GM21447 (cell line): ENCODE measurements around the gene AUTS2.

Source experiments
- ATAC-seq: cut with Tn5 transposase; IDR thresholded peaks from one replicate; pipeline ENCODE4 v1.9.1; 2021; ENCODE audit not compliant: unreplicated experiment

Gene AUTS2

DNA sequence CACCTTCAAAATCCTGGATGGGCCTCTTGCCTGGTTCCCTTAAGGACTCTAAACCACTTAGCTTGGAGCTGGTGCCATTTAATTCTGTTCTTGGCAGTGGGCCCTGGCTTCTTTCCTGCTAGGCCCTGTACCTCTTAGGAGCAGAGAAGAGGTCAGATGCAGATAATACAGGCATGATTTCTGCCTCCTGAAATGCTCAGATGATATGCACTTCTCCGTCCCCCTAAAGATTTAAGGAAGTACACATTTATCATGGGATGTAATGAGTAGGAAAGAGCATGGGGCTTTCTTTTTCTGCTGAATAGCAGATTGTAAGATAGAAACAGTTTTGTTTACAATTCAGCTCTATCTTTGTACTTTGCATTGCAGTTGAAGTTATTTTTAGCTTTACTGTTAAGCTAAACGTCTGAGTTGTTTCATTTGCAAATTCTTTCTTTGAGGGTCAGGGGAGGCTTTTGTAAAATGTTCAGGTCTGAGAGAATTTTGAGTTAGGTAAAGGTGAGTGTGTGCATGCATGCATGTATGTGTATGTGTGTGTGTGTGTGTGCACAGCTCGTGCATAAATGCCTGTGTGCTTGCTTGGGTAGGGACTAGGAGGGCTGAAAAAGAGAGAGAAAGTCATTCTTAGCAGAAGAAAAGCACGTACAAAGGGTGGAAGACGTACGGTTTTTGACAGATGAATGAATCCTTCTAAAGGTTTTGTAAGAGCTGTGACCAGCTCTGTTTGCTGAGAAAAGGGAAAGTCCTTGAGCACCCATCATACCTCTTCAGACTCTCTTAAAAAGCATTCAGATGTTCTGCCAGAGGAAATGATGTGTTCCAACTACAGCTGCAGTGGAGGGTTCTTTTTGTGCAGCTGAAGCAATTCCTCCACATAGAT is 364.2 kb downstream of the AUTS2 start:
- no peak for ATAC-seq

DNA sequence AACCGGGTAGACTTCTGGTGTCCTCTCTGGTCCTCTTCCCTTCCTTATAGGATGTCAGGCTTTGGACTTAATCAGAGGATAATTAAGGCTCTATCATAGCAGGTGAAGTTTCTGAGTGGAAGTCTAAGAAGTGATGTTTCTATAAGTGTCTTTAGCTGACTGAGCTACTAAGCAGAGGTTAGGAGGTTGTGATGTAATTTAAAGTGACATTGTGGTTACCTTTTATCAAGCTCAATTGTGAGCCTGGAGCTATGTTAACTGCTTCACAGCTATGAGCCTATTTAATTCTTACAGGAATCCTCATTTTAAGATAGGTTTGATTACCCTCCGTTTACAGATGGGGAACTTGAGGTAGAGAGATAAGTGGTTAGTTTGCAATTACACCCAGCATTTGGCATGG is 365.1 kb downstream of the AUTS2 start:
- ATAC-seq, result no peak

DNA sequence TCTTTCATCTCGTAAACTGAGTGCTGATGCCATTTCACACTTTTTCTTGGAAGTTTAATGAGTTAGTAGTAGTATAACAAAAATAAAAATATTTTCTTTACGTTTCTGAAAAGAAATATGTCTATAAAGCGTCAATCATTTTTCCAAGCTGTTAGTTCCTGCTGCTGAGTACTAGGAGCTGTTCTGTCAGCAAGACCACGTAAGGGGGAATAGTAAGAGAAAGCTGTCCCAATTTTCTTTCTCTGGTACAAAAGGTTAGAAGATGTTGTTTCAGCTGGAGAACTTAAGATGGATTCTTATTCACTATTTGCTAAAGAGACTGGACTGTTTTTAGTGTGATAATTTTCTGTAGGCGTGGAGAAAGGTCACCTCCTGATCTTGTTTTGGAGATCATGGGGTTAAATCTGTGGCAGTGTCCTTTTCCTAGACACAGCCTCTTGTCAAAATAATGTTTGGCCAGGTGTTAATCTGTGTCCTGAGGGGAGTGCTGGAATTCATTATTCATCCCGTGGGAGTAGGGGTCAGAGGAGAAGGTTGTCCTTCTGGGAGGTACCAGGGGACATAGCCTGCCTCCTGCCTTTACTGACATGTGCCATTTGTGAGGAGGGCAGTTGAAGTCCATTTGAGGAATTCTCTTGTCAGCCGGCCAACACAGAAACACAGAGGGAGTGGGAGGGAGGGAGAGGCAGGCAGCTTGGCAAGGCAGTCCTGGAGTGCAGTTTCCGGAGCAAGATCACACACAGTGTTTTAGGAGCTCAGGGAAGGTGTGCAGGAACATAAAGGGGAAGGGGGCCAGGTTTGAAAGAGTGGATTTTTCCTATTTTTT is 368.7 kb downstream of the AUTS2 start:
- no peak for ATAC-seq

DNA sequence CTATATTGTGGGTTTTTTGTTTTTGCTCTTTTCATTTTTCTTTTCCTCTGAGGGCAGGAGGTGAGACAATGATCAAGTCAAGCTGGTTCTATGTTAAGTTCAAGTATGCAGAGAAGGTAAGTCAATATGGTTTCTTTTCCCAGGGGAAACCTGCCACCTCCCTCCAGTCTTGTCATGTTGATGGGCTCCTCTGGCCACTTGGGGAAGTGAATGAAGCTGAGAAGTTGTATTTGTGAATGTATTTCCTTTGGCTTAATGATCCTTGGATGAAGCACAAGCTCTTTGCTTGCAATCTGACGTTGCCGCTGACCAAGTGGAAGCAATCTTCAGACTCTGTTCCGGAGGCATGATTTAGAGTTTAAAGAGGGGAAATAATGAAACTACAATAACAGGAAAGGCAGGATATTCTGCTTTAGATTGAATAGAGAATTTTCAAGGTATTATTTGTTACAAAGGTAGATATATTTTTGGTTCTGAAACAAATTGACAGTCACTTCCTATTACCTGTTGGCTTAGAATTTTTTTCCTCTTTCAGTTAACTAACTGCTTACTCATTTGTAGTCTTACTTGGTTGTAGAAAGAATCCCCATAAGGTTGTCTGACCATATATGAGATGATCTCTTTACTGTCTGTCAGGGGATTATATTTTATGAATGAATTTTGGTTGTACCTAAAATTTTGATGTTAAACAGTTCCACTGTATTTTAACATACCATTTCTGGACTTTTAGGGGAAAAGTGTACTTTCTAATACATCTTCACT is 369.6 kb downstream of the AUTS2 start:
- ATAC-seq, result no peak

DNA sequence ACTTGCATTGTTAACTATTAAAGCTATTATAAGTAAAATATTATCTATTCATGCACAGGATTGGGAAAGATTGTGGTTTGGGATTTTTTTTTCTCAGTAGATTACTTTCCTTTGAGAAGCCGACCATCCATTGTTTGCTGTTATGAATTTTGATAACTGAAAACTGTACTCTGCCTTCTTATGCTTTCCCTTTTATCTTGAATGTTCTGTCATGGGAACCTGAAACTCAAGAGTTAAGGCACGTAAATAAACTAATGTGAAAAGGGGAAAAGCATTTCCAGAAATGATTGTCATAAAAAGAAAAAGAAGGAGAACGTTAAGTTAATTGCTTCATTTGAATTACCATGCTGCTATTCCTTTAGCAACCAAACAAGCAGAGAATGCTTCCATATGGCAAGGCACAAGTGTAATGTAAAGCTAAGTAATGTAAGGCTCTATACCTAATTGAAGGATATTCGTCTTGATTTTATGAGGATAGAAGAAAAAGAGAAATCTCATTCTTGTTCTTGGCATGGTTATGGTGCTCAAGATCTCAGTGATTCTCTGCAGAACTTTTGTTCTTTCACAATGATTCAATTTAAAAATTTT is 370.8 kb downstream of the AUTS2 start:
- ATAC-seq, result no peak

DNA sequence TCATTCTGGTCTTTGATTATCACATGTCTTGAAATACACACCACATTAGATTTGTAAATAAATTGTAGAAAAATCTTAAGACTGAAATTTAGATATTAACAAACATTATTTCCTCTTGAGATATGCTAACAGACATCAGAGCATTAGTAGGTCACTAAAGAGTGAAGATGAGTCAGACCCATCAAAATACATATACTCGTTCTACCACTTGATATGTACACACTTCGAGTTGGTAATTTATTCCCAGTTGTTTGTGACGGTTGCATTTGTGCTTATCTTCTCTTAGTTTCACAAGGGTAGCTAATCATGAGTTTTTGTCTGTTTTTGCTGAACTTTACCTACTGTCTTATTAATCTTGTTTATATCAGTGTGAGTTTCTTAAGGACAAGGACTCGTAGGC is 383.4 kb downstream of the AUTS2 start:
- no peak for ATAC-seq

DNA sequence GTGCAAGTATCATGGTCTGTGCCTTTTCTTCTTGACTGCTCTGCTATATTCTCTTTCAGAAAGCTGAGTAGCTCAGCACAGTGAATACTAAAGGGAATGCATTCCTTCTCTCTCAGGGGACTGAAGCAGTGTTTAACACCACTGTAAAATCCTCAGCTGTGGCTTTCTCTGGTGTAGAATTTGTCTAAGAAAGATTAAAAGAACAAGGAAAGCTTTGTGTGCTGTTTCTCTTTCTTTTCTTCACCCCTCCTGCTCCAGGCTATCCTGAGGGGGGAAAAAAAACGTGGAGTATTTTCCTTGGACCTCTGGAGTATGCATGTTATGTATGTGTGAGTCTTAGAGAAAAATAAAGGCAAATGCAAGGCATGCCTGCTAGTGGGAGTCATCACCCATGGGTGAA is 383.9 kb downstream of the AUTS2 start:
- ATAC-seq, result no peak

DNA sequence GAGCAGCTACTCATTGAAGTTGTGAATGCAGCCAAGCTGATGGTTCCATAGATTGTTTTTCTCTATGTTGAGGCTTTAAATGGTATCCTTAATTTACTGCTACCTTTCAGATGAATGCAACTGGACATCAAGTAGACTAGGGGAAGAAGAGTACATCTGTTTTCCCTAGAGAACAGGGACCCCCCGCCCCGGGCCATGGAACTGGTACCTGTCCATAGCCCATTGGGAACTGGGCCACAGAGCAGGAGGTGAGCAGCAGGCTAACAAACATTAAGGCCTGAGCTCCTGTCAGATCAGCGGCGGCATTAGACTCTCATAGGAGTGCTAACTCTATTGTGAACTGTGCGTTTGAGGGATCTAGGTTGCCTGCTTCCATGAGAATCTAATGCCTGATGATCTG is 391.3 kb downstream of the AUTS2 start:
- no peak for ATAC-seq

DNA sequence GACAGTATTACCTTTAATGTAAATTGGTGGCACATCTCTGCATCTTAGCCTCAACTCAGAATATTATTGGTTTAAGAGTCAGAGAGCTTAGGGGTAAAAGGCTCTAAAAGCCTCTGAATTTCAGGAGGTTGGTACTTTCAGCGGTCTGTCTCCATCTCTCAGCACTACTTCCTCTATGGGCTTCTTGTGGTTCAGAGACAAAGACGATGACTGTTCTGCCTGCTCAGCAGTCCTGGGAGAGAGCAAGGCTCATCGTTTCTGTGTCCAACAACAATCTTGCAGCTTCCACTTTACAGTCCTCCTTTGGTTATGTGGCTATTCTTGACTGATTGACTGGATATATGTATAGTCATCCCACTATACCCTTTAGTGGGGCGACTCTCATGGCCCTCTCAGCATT is 394.7 kb downstream of the AUTS2 start:
- ATAC-seq, result no peak

DNA sequence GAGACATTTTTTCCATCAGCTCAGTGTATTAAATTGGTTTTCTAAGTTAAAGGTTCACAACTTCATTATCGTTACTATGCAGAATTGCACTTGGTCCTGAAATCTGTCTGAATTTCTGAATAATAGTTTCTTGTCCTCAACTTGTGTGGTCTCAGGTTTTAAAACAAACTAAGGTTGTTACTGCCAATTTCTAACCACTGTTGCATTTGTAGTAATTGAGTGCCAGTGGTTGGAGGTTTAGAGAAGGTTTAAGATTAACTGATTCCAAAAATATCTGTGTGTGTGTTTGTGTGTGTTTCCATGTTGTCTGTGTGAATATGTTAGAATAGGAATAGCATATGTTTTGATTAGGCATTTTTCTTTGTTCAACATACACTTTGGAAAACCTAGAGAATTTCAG is 395.9 kb downstream of the AUTS2 start:
- no peak for ATAC-seq

DNA sequence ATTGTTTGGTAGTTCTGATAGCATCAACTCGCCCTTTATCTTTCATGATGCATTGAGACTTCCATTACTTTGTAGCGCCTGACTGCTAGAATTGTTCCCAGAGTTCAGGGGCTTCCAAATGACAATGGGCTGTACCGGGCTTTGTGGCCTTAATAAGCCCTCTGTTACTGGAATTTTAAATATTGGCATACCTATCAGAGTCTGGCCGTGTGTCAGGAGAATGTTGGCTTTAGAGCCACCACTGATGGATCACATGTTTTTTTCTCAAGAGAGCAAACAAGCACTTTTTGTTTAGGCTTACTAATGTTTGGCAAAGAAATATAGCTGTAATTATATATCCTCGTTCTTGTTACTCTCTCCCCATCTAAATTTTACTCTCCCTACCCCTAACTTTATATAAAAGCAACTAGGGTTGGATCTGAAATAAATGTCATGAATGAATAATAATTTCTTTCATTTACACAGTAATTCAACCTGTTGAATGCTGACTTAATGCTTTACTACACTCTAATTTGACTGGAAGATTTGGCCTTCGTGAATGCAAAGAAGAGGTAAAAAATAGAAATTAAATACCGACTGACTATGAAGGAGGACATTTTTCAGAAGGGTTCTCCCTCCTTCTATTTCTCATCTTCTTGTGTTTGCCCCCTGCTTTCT is 396.7 kb downstream of the AUTS2 start:
- ATAC-seq, result no peak

DNA sequence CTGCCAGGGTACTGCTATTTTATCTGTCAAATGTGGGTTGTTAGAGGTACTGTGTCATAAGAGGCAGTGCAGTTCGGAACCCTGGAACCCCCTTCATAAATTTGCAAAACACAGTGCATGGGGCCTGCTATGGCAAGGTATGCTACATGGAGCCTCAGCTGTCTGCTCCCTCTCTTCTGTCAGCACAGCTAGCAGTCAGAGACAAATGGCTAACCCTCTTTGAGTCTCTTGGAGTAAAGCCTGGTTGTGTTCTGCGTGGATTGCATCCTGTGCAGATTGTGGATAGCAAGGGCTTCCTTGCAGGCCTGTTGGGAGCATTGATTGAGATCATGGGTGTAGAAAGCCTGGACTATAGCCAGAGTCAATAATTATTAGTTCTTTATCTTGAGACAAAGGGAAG is 397.8 kb downstream of the AUTS2 start:
- ATAC-seq, result no peak

DNA sequence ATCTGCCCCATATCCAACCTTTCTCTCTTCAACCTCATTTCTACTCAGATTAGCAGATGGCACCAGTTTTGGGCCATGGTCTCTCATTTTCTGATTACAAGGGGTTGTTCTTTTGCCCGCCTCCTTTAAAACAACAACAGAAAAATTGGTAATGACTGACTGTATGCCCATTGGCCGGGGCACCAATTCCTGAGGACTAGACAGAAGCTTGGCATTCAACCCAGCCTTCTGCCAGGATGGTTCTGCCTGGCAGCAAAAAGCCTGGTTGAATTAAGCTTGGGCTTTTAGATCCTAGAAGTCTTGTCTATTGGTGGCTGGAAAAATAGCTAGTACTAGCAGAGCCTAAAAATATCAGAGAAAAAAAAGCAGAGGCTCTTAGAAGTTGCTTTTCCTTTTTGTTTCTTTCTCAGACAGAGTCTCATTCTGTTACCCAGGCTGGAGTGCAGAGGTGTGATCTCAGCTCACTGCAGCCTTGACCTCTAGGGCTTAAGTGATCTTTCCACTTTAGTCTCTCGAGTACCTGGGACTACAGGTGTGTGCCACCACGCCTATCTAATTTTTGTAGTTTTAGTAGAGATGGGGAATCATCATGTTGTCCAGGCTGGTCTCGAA is 402.6 kb downstream of the AUTS2 start:
- ATAC-seq, result no peak

DNA sequence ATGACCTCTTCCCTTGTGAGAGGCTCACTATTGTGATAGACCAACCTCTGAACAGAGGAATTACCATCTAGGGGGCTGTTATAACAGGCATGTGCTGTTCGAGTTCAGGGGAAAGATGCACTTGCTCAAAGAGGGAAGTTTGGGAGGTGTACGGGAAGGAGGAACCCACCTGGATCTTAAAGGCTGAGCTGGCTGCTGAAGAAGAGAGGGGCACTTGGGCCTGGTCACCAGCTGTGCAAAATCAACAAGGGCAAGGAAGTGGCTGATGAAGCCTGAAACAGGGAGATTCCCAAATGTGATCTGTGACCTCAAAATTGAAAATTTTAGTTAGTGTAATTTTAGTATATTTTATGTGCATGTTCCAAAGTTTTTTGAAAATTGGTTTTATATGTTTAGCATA is 407.2 kb downstream of the AUTS2 start:
- no peak for ATAC-seq

DNA sequence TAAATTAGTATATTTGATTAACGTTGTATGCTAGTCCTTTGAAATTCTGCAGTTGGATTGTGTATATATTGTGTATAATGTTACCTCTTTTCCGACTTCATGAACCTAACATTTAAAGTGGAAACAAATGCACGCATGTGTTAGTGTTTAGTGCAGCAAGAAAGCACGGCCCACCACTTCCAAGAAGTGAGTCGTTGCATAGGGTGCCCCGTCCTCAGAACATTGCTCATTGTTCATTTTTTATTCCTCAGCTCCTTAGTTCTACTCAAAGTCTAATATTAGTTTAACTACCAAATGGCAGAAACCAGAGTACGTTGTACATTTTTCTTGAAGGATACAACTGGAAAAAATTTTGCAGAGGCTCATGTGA is 407.6 kb downstream of the AUTS2 start:
- ATAC-seq, result no peak

DNA sequence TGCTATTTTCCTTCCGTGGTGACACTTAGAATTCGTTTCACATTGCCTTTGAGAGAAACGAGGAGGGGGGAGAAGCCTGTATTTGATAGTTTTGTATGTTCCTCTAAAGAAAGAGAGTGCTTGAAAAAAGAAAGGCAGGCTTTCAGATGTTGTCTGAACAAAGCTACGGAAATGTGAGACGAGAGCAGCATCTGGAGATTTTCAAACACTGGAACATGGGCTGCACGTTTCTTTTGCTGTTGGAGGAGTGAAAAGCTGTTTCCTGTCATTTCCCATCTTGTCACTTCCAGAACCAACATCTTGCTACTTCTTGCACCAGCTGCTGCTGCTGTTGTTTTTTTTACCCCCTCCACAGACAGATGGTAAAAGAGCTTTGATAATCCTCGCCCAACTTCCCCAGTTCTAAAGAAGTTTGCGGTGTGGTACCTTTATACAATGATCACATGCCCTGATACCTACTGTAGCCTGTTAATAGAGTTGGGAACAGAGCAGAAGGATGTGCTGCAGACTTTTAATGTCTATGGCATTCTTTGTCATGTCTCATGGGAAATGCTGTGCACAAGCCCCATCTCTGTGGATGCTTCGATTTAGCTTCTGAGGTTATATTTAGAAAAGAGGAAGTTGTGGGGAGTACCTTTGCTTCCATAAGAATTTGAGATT is 408.1 kb downstream of the AUTS2 start:
- no peak for ATAC-seq

DNA sequence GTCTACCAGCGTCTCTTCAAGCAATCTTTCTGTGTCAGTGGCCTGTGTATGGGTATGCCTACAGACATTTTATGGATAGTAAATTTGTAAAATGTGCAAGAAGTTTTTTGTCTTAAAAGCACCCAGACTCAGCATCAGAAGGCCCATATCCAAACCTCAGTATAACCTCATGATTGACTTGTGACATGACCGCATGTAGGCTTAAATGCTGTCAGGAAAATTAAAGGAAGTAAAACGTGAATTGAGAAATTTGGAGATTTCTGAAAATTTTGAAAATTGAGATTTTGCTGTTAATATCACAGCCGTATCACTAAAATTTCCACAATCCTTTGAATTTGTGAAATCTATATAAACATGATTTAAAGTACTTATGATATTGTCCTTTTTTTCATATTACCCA is 410.2 kb downstream of the AUTS2 start:
- no peak for ATAC-seq

DNA sequence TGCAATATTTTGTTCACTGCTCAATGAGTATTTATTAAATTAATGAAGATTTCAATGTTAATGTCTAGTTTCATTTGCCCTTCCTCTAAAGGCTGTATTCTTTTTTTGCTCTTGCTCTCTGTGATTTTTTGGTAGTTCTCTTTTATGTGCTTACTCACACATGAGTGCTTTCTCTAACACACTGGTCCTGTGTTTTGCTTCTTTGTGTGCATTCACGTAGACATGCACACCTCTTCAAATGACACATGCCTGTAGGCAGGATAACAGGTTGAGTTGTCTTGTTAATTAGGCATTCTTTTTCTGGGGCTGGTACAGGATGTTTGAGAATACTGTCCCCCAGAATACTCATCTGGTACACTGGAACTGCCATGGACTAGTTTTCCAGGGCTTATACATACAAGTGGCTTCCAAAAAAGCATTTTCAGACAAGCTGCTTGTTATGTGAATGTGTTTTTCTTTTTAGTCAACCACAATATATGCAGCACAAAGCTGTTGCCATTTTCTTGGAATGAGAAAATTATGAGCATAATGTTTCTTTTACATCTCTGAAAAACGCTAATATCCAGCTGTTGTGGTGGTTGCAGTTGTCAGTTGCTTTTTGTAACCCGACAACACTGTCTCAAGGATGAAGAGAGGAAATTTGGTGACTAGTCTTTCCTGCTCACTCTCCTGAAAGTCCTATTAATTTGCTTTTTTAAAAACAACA is 416.4 kb downstream of the AUTS2 start:
- ATAC-seq, result no peak

DNA sequence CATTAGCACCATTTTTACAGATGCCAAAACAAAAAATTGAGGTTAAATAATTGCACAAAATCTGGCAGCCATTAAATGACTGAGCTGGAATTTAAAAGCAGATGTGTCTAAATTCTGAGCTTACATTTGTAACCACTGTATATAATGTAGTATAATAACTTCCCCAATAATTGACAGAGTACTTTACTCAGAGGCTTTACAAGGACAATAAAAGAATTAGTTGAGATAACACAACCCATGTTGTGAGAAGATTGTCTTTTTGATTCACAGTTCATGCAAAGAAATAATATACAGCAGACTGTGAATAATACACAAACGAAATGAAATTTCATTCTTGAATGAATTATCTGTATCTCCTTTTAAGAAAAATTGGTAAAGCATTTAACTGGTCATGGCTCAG is 417.1 kb downstream of the AUTS2 start:
- no peak for ATAC-seq
